A549 treated with Mapracorat at 1 μM for 4 hours (cell line): ENCODE data around the gene TCP1. TPM values are rescaled to one million over a fixed set of nuclear protein-coding genes. Genes with fewer than 3 reads are reported as not detected.

Experiments used
- total RNA-seq: library from RNA; stranded (reverse); fragments of 200-300 nt; extraction: Qiagen RNA extraction; gene quantifications from 5 replicates; pipeline ENCODE4 v1.2.3, GENCODE V29; 2022

Gene TCP1
- 210 to 241 TPM (median 222 TPM) in 5 replicates for total RNA-seq

GRCh38 chr6:159789377-159790148 is at the start of gene TCP1:
TSS of gene TCP1 (minus strand) at chr6:159789602. CDS start at chr6:159789468, 134 bp downstream.

DNA sequence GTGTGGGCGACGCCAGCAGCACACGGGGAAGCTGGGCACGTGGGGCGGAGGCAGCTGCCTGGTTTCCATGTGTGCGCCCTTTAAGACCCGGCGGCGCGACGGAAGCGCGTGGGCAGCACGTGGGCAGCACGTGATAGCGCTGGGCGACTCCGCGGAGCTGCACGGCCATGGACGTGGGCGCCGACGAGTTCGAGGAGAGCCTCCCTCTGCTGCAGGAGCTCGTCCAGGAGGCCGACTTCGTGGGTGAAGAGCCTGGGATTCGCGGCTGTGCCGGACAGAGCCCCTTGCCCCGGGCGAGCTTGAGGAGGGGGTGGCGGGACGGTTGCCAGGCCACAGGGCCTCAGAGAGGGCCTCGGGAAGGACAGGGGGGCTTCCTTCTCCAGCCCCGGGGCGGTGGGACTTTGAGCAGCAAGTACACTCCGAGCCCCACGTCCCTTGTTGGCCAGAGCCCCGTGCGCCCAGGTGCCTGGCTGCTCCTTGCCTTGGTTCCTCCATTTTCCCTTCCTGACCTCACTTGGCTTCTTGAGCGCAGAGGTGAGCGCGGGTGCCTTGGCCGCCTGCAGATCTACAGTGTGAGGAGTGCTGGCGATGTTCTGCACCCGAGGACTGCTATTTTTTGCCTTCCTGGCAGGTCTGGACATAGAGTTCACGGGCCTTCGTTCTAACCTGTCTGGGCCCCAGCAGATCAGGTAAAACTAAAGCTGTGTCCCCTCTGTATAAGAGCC is 10.9 kb upstream of the TCP1 start, which contains the start of gene PNLDC1:
TSS of gene PNLDC1 (plus strand) at position 136 of the 725 bp plus-strand sequence. CDS start at position 168, 32 bp downstream.

GRCh38 chr6:159790149-159790955 is 950 bp upstream of the TCP1 start, which contains the start of gene MRPL18:
TSS of gene MRPL18 (plus strand) at chr6:159790467. CDS start at chr6:159790588, 121 bp downstream.

DNA sequence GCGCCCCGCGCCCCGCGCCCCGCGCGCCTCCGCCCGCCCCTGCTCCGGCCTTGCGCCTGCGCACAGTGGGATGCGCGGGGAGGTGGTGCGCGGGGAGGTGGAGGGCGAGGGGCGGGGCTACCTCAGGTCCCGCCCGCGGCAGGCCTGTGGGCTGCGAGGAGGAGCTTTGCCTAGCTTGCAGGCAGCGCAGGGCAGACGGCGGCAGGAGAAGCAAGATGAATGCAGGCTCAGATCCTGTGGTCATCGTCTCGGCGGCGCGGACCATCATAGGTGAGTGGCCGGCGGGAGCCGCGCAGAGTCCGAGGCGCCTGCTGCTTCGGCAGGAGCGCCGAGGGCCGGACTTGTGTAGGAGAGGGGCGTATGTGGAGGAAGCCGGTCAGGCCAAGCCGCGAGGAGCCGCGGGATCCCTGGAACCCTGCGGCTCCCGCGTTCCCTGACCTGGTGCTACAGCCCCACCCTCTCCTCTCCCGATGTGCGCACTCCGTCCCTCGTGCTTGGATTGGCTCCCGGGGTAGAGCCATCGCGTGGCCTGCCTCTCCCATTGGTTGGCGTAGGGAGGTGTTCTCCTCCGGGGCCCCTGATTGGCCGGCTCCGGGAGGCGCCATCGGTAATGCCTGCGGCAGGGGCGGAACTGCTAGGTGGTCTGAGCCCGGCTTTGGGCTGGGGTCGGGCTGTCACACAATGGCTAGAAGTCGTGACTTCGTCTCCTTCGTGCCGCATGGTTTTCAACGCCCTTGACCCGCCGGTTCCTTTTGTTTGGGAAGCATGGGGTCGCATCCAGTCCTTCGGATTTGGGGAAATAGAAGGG is 27.3 kb downstream of the TCP1 start, which contains the start of gene ACAT2:
TSS of gene ACAT2 (plus strand) at position 173 of the 808 bp plus-strand sequence. CDS start at position 216, 43 bp downstream.

Other genes with a start within 250 kb of the TCP1 start
- gene SOD2, start 96.4 kb downstream of the TCP1 start, total RNA-seq = 164 to 212 TPM (median 181 TPM) in 5 replicates
- gene WTAP, start 62.1 kb downstream of the TCP1 start, total RNA-seq = 66.1 to 69.9 TPM (median 68.9 TPM) in 5 replicates
- 26.4 to 29.8 TPM (median 28.5 TPM) in 5 replicates for gene ACAT2, start 27.6 kb downstream of the TCP1 start, total RNA-seq
- 76.5 to 102 TPM (median 87.7 TPM) in 5 replicates for gene MRPL18, start 865 bp upstream of the TCP1 start, total RNA-seq
- gene PNLDC1, start 10.7 kb upstream of the TCP1 start, total RNA-seq = 0.10 TPM in 1 of 5 replicates, not detected in the others
- 0.01 TPM in 1 of 5 replicates, not detected in the others for gene MAS1, start 101.4 kb upstream of the TCP1 start, total RNA-seq
- gene IGF2R, start 179.5 kb upstream of the TCP1 start, total RNA-seq = 26.5 to 33.4 TPM (median 29.9 TPM) in 5 replicates